ENCODE results near the gene CFAP221. TPM values are rescaled to one million over a fixed set of nuclear protein-coding genes. Genes with fewer than 3 reads are reported as not detected.

Gene CFAP221
- total RNA-seq, 1 experiment from 2014 or later, result not detected

GRCh38 chr2:119647440-119648169 lies 103.4 kb downstream of the CFAP221 start:
- no peaks in the 10 kb centered on the region for H3K27me3 ChIP-seq (ENCODE audit: insufficient read depth, low read depth)
- no peak overlapping the region for H2AFZ ChIP-seq
- intact Hi-C loops (cut with micrococcal nuclease; ENCODE audit: unreplicated experiment), result loop anchor here (5.0 kb wide), 1 partner anchor 155 kb away; no protein-coding TSS in a partner anchor
- no peak overlapping the region for H3K4me2 ChIP-seq
- H3K27ac ChIP-seq, result no peak overlapping the region
- peaks cover 26% of the 10 kb centered on the region for H3K4me1 ChIP-seq (replicated peaks; ENCODE audit: insufficient read depth)
- CTCF ChIA-PET, result interaction anchor here (0.9 kb wide), 1 partner anchor 55 kb away, joined by 3 read pairs; no protein-coding TSS in a partner anchor
- POLR2A ChIA-PET (ENCODE audit: unreplicated experiment), result interaction anchor here (0.7 kb wide), 2 partner anchors 424 to 1391 kb away, joined by 3 read pairs; partner anchors contain the start of gene STEAP3
- peak; percentile 47 to 65 for DNase-seq
- peaks cover 8% of the 10 kb centered on the region; the same call in 1 of the 2 replicates for H3F3A ChIP-seq (ENCODE audit: insufficient read depth, low read depth)
- TF ChIP-seq CTCF (conservative IDR thresholded peaks at IDR 0.05) (no peak), EZH2 (IDR thresholded peaks at IDR 0.05; ENCODE audit: low read depth) (no peak)
- no peaks in the 10 kb centered on the region for H3K36me3 ChIP-seq (ENCODE audit: low read depth)
- peaks cover 3% of the 10 kb centered on the region; the same call in 1 of the 2 replicates for H4K20me1 ChIP-seq (ENCODE audit: insufficient read depth)
- no peaks in the 10 kb centered on the region for H3K9me2 ChIP-seq (ENCODE audit: insufficient read depth)
- no peaks in the 10 kb centered on the region for H3K79me2 ChIP-seq (ENCODE audit: low read depth)
- BruUV-seq (replicated peaks), result no TSS peak
- H3K4me3 ChIP-seq, result no peak overlapping the region
- no peaks in the 10 kb centered on the region for H3K9me3 ChIP-seq (ENCODE audit: insufficient read depth, low read depth)

- Histone ChIP-seq H3K9me3 (ENCODE audit: insufficient read depth, low read depth) (no peaks in the 10 kb centered on the region), H2AFZ (no peak overlapping the region), H3K27me3 (ENCODE audit: insufficient read depth, low read depth) (no peaks in the 10 kb centered on the region), H3F3A (ENCODE audit: insufficient read depth, low read depth) (peaks cover 8% of the 10 kb centered on the region; the same call in 1 of the 2 replicates), H3K4me2 (no peak overlapping the region), H3K4me3 (no peak overlapping the region), H3K4me1 (replicated peaks; ENCODE audit: insufficient read depth) (peaks cover 26% of the 10 kb centered on the region), H3K9me2 (ENCODE audit: insufficient read depth) (no peaks in the 10 kb centered on the region), H3K79me2 (ENCODE audit: low read depth) (no peaks in the 10 kb centered on the region), H3K27ac (no peak overlapping the region), H3K36me3 (ENCODE audit: low read depth) (no peaks in the 10 kb centered on the region), H4K20me1 (ENCODE audit: insufficient read depth) (peaks cover 3% of the 10 kb centered on the region; the same call in 1 of the 2 replicates)
- TF ChIP-seq CTCF (conservative IDR thresholded peaks at IDR 0.05) (no peak), EZH2 (IDR thresholded peaks at IDR 0.05; ENCODE audit: low read depth) (no peak)
- peak; percentile 11 to 60 for DNase-seq
- intact Hi-C loops (cut with micrococcal nuclease; ENCODE audit: unreplicated experiment), result loop anchor here (5.0 kb wide), 1 partner anchor 157 kb away; no protein-coding TSS in a partner anchor
- no TSS peak for BruUV-seq (replicated peaks)
- ChIA-PET POLR2A (ENCODE audit: unreplicated experiment) (interaction anchor here (0.5 kb wide), 1 partner anchor 562 kb away, joined by 3 read pairs; no protein-coding TSS in a partner anchor), CTCF (interaction anchor here (0.6 to 1.7 kb wide), 2 partner anchors 8 to 218 kb away, joined by 6 to 14 read pairs; partner anchors contain the start of gene TMEM37)
These were observed 105.2 kb downstream of the CFAP221 start for GRCh38 chr2:119649364-119649917.

GRCh38 chr2:119650206-119650605 lies 106.0 kb downstream of the CFAP221 start:
- no peaks in the 10 kb centered on the region for H3K36me3 ChIP-seq (ENCODE audit: low read depth)
- H3K4me2 ChIP-seq, result no peak overlapping the region
- ChIA-PET POLR2A (ENCODE audit: unreplicated experiment) (no interaction called here), CTCF (interaction anchor here (0.6 to 1.7 kb wide), 3 partner anchors 9 to 525 kb away, joined by 3 to 14 read pairs (median 6); partner anchors contain the start of gene TMEM37)
- no peaks in the 10 kb centered on the region for H3K9me3 ChIP-seq (ENCODE audit: insufficient read depth, low read depth)
- peaks cover 23% of the 10 kb centered on the region for H3K4me1 ChIP-seq (replicated peaks; ENCODE audit: insufficient read depth)
- intact Hi-C loops (cut with micrococcal nuclease; ENCODE audit: unreplicated experiment), result no loop called here
- H3K9me2 ChIP-seq (ENCODE audit: insufficient read depth), result no peaks in the 10 kb centered on the region
- no peak for DNase-seq
- H2AFZ ChIP-seq, result no peak overlapping the region
- no peak overlapping the region for H3K4me3 ChIP-seq
- BruUV-seq (replicated peaks), result no TSS peak
- H3K27me3 ChIP-seq (ENCODE audit: insufficient read depth, low read depth), result no peaks in the 10 kb centered on the region
- H3K27ac ChIP-seq, result no peak overlapping the region
- peaks cover 3% of the 10 kb centered on the region; the same call in 1 of the 2 replicates for H4K20me1 ChIP-seq (ENCODE audit: insufficient read depth)
- peaks cover 6% of the 10 kb centered on the region; the same call in 1 of the 2 replicates for H3F3A ChIP-seq (ENCODE audit: insufficient read depth, low read depth)
- H3K79me2 ChIP-seq (ENCODE audit: low read depth), result no peaks in the 10 kb centered on the region
- TF ChIP-seq EZH2 (IDR thresholded peaks at IDR 0.05; ENCODE audit: low read depth) (no peak), CTCF (conservative IDR thresholded peaks at IDR 0.05) (no peak)

All from PC-9 (cell line).